ENCODE results near the gene CFH. TPM values are rescaled to one million over a fixed set of nuclear protein-coding genes. Genes with fewer than 3 reads are reported as not detected.
"Not testable (repeated sequence)": the region's sequence is repeated elsewhere in the genome, so short reads cannot be mapped to it uniquely, and the experiment has no call there.

CFH gene
- total RNA-seq, result 126 TPM

- DNase-seq, result peak; percentile 74
Measured at GRCh38 chr1:196651637-196652215, at the start of gene CFH. TSS of gene CFH (plus strand) at chr1:196652043. CDS start at chr1:196652118, 75 bp downstream.

GRCh38 chr1:196603651-196604050 is 48.2 kb upstream of the CFH start:
- DNase-seq, result no peak

- DNase-seq, result no peak
Measured at GRCh38 chr1:196607981-196608380, 43.9 kb upstream of the CFH start.

- peak; percentile 91 for DNase-seq
Measured at GRCh38 chr1:196608390-196609369, 43.2 kb upstream of the CFH start, which contains the start of gene KCNT2. TSS of gene KCNT2 (minus strand) at chr1:196608440. CDS start at chr1:196608309, 131 bp downstream.

- DNase-seq, result no peak
Measured at GRCh38 chr1:196609370-196609737, 42.5 kb upstream of the CFH start.

- no peak for DNase-seq
Measured at GRCh38 chr1:196611873-196612272, 40.0 kb upstream of the CFH start.

- DNase-seq, result no peak
Measured at GRCh38 chr1:196619721-196620120, 32.1 kb upstream of the CFH start.

- no peak for DNase-seq
Measured at GRCh38 chr1:196623079-196623478, 28.8 kb upstream of the CFH start.

GRCh38 chr1:196628838-196629237 is 23.0 kb upstream of the CFH start:
- no peak for DNase-seq

GRCh38 chr1:196637606-196638005 is 14.2 kb upstream of the CFH start:
- no peak for DNase-seq

- DNase-seq, result no peak
Measured at GRCh38 chr1:196638466-196638865, 13.4 kb upstream of the CFH start.

- not testable (repeated sequence) for DNase-seq
Measured at GRCh38 chr1:196639291-196639690, 12.6 kb upstream of the CFH start.

- DNase-seq, result peak; percentile 63
Measured at GRCh38 chr1:196640976-196641375, 10.9 kb upstream of the CFH start.

- DNase-seq, result no peak
Measured at GRCh38 chr1:196649990-196650389, 1.9 kb upstream of the CFH start.

- peak; percentile 90 for DNase-seq
Measured at GRCh38 chr1:196650403-196650802, 1.4 kb upstream of the CFH start.

- DNase-seq, result no peak
Measured at GRCh38 chr1:196651079-196651478, 764 bp upstream of the CFH start.

- no peak for DNase-seq
Measured at GRCh38 chr1:196654271-196654670, 2.4 kb downstream of the CFH start.

GRCh38 chr1:196655071-196655470 is 3.2 kb downstream of the CFH start:
- DNase-seq, result no peak

- DNase-seq, result no peak
Measured at GRCh38 chr1:196655494-196655893, 3.7 kb downstream of the CFH start.

GRCh38 chr1:196659471-196659870 is 7.6 kb downstream of the CFH start:
- DNase-seq, result no peak

- no peak for DNase-seq
Measured at GRCh38 chr1:196660272-196660671, 8.4 kb downstream of the CFH start.

- DNase-seq, result peak; percentile 70
Measured at GRCh38 chr1:196660852-196661251, 9.0 kb downstream of the CFH start.

- DNase-seq, result no peak
Measured at GRCh38 chr1:196661345-196661744, 9.5 kb downstream of the CFH start.

- DNase-seq, result no peak
Measured at GRCh38 chr1:196667131-196667530, 15.3 kb downstream of the CFH start.

Data from tongue (tissue), 2 donors.